ENCODE measurements around the gene TPK1. TPM values are rescaled to one million over a fixed set of nuclear protein-coding genes. Genes with fewer than 3 reads are reported as not detected.

Gene TPK1
- total RNA-seq, 1 experiment from 2014 or later, result 3.1 TPM

- no peak overlapping the region for H3K56ac ChIP-seq (ENCODE audit: insufficient read length, low read depth, low read length)
- H3K14ac ChIP-seq (ENCODE audit: insufficient read depth, low read length), result no peak overlapping the region
- no peaks in the 10 kb centered on the region for H3K9me3 ChIP-seq (ENCODE audit: control insufficient read depth, low read depth, low read length)
- H3K23me2 ChIP-seq (ENCODE audit: insufficient read length, low read depth, low read length, poor library complexity, severe bottlenecking), result no peaks in the 10 kb centered on the region
- peak; percentile 54 for DNase-seq
- peaks cover 33 to 41% of the 10 kb centered on the region in 2 experiments for H3K4me1 Mint-ChIP-seq
- H4K20me1 ChIP-seq (ENCODE audit: control insufficient read depth, insufficient read depth, insufficient read length), result no peaks in the 10 kb centered on the region
- 0 out of 5 replicates have a peak, but pooled peaks cover 0 to 2% of the 10 kb centered on the region in 2 experiments for H3K9me3 Mint-ChIP-seq
- H3K23ac ChIP-seq (ENCODE audit: insufficient read length, low read depth, low read length), result no peak overlapping the region
- no peak for TF ChIP-seq CTCF (conservative IDR thresholded peaks at IDR 0.05)
- H3K36me3 Mint-ChIP-seq (ENCODE audit: insufficient read depth in 1 of 3, low read depth in 3 of 3), result 0 out of 7 replicates have a peak, but pooled peaks cover 0 to 6% (median 0%) of the 10 kb centered on the region in 3 experiments
- H2BK15ac ChIP-seq (ENCODE audit: low read depth, low read length), result no peak overlapping the region
- no peak overlapping the region for H4K8ac ChIP-seq (replicated peaks; ENCODE audit: insufficient read length, low read depth, low read length)
- H3K4me2 ChIP-seq (ENCODE audit: insufficient read depth, insufficient read length, low read length), result no peak overlapping the region
- no peaks in the 10 kb centered on the region for H3K27me3 Mint-ChIP-seq (ENCODE audit: low read depth)
- no peak overlapping the region for H2AFZ ChIP-seq (ENCODE audit: low read length)
- no peak overlapping the region for H3T11ph ChIP-seq (ENCODE audit: low read length)
- H3K27ac Mint-ChIP-seq, result peak overlapping the region; percentile 81 to 98 (median 98)
- no CpG with 5 or more reads among the region's 3 CpGs for WGBS (ENCODE audit: extremely low coverage, insufficient read length, low lambda C conversion rate)
- no peak overlapping the region for H3K27ac ChIP-seq (ENCODE audit: insufficient read length, low read depth, low read length)
- H3K4me3 Mint-ChIP-seq, result peak overlapping the region in 1 of 2 experiments; percentile 40; a peak in 2 of 5 replicates
- H4K91ac ChIP-seq (ENCODE audit: insufficient read length, low read depth, low read length), result no peak overlapping the region
- no peaks in the 10 kb centered on the region for H3K27me3 ChIP-seq (ENCODE audit: insufficient read depth, low read length)
- H2BK120ac ChIP-seq (ENCODE audit: low read depth, low read length, poor library complexity, severe bottlenecking), result no peak overlapping the region
- H2AK5ac ChIP-seq (ENCODE audit: insufficient read length, low read length), result no peak overlapping the region
- H3K18ac ChIP-seq (ENCODE audit: insufficient read length, low read depth, low read length), result no peak overlapping the region
- H4K5ac ChIP-seq (ENCODE audit: insufficient read length, low read depth, low read length), result no peak overlapping the region
- H3K79me2 ChIP-seq (ENCODE audit: insufficient read depth, low read length), result no peaks in the 10 kb centered on the region
- H3K4ac ChIP-seq (ENCODE audit: low read depth, low read length), result no peak overlapping the region
- no peak overlapping the region for H2BK20ac ChIP-seq (ENCODE audit: low read depth, low read length, poor library complexity, severe bottlenecking)
- H3K9ac ChIP-seq (ENCODE audit: extremely low read depth, insufficient read length, low read length), result no peak overlapping the region
- no peak overlapping the region for H2BK12ac ChIP-seq (ENCODE audit: insufficient read length, low read depth, low read length)
- H3K79me1 ChIP-seq (ENCODE audit: insufficient read depth, low read depth, low read length, poor library complexity, severe bottlenecking), result no peaks in the 10 kb centered on the region
- H2BK5ac ChIP-seq (ENCODE audit: insufficient read length, low read length), result no peak overlapping the region
- 0 out of 2 replicates have a peak, but pooled peaks cover 3% of the 10 kb centered on the region for H3K4me1 ChIP-seq (ENCODE audit: insufficient read depth, low read length)
Measured at GRCh38 chr7:144487901-144488300, 348.0 kb downstream of the TPK1 start.

Data from H9 (cell line).